NCI-H748 (cell line): Measurements from ENCODE around the gene SGCA.

ENCODE experiments used
- DNase-seq: peaks from one replicate; lab custom pipeline; 2025; ENCODE audit not compliant: unreplicated experiment; lab: John Stamatoyannopoulos, UW

The SGCA gene

GRCh38 chr17:50166518-50167181 is 845 bp downstream of the SGCA start:
- DNase-seq = no peak

- DNase-seq = no peak
These were observed 1.6 kb downstream of the SGCA start for GRCh38 chr17:50167371-50167770.

GRCh38 chr17:50168319-50168718 is 2.5 kb downstream of the SGCA start:
- no peak for DNase-seq

GRCh38 chr17:50169121-50169764 is 3.4 kb downstream of the SGCA start:
- peak; percentile 47 for DNase-seq

GRCh38 chr17:50169881-50170459 is 4.2 kb downstream of the SGCA start:
- DNase-seq = no peak

- no peak for DNase-seq
These were observed 5.0 kb downstream of the SGCA start for GRCh38 chr17:50170662-50171370.

GRCh38 chr17:50171371-50172071 is 5.7 kb downstream of the SGCA start:
- DNase-seq = no peak

GRCh38 chr17:50172130-50172529 is 6.3 kb downstream of the SGCA start:
- no peak for DNase-seq

- no peak for DNase-seq
These were observed 7.1 kb downstream of the SGCA start for GRCh38 chr17:50172936-50173334.

GRCh38 chr17:50173335-50173941 is 7.6 kb downstream of the SGCA start:
- no peak for DNase-seq

- DNase-seq = no peak
These were observed 8.6 kb downstream of the SGCA start for GRCh38 chr17:50174444-50174843.

GRCh38 chr17:50175035-50175807 is 9.4 kb downstream of the SGCA start:
- DNase-seq = no peak

- DNase-seq = no peak
These were observed 11.0 kb downstream of the SGCA start for GRCh38 chr17:50176559-50177357.

- DNase-seq = no peak
These were observed 11.7 kb downstream of the SGCA start for GRCh38 chr17:50177476-50177875.

GRCh38 chr17:50177983-50178834 is 12.4 kb downstream of the SGCA start:
- DNase-seq = peak; percentile 32

GRCh38 chr17:50180111-50180510 is 14.3 kb downstream of the SGCA start:
- DNase-seq = no peak

- no peak for DNase-seq
These were observed 14.8 kb downstream of the SGCA start for GRCh38 chr17:50180620-50181019.

- no peak for DNase-seq
These were observed 15.3 kb downstream of the SGCA start for GRCh38 chr17:50181144-50181543.
